Calu3 (cell line): ENCODE measurements around the gene TEAD1. TPM values are rescaled to one million over a fixed set of nuclear protein-coding genes. Genes with fewer than 3 reads are reported as not detected.
"Not testable (repeated sequence)": the region's sequence is repeated elsewhere in the genome, so short reads cannot be mapped to it uniquely, and the experiment has no call there.

Experiments used
- BruUV-seq: library from RNA; stranded (reverse); fragments of 400-500 nt; replicated peaks from 2 replicates; lab custom pipeline; 2021; lab: Mats Ljungman, UMichigan
- CTCF ChIA-PET: fragments of 300-600 bp; sonication (Branson Sonifier 250); formaldehyde crosslinking; loops from one replicate; lab custom pipeline; 2022; ENCODE audit warnings: antibody characterized with exemption; lab: Charles Lee
- DNase-seq: peaks from one replicate; pipeline ENCODE4 v3.0.0; 2022
- H3K27ac Mint-ChIP-seq: one replicate; pipeline ENCODE4 v1.8.0; 2022; ENCODE audit warnings: mixed read lengths; ENCODE audit not compliant: unreplicated experiment
- H3K27me3 Mint-ChIP-seq: one replicate; pipeline ENCODE4 v1.8.0; 2022; ENCODE audit warnings: mixed read lengths; ENCODE audit not compliant: unreplicated experiment
- H3K36me3 Mint-ChIP-seq: one replicate; pipeline ENCODE4 v1.8.0; 2022; ENCODE audit warnings: mild to moderate bottlenecking, moderate library complexity, mixed read lengths; ENCODE audit not compliant: insufficient read depth, unreplicated experiment
- H3K4me1 Mint-ChIP-seq: one replicate; pipeline ENCODE4 v1.8.0; 2022; ENCODE audit warnings: mild to moderate bottlenecking, low read depth, mixed read lengths; ENCODE audit not compliant: unreplicated experiment
- H3K4me3 Mint-ChIP-seq: one replicate; pipeline ENCODE4 v1.8.0; 2022; ENCODE audit warnings: mild to moderate bottlenecking, low read depth, moderate library complexity, mixed read lengths; ENCODE audit not compliant: unreplicated experiment
- H3K9me3 Mint-ChIP-seq: one replicate; pipeline ENCODE4 v1.8.0; 2022; ENCODE audit warnings: low read depth, mixed read lengths; ENCODE audit not compliant: unreplicated experiment
- CTCF ChIP-seq: fragments of 200-600 bp; IDR thresholded peaks from one replicate; pipeline ENCODE4 v1.8.0; 2022; ENCODE audit warnings: antibody characterized with exemption; ENCODE audit not compliant: unreplicated experiment
- intact Hi-C: fragments of 100-400 bp; cut with micrococcal nuclease; formaldehyde crosslinking; loops from one replicate; pipeline ENCODE4 v1.10.0; 2022; ENCODE audit not compliant: unreplicated experiment
- total RNA-seq: library from RNA; stranded (reverse); gene quantifications from 2 replicates; pipeline ENCODE4 v1.2.3, GENCODE V29; 2022

Gene TEAD1
- total RNA-seq, 1 experiment from 2014 or later, result 104 TPM

DNA sequence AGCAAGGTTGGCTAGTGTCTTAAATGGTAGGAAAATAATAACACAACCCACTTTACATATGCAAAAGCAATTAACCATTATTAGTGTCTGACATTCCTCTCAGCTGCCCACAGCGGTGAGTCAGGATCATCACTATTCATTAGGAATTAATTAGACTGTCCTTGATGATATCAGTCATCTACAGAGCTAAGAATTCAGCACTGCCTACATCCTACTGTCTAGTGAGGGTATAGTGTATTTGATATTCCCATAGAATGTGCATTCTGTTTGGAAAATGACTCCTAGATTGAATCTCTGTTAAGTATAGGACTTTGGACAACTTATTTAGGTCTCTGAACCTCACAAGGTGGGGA lies 82.2 kb downstream of the TEAD1 start:
- Mint-ChIP-seq H3K27me3 (no peaks in the 10 kb centered on the region), H3K4me3 (no peak overlapping the region), H3K36me3 (no peaks in the 10 kb centered on the region), H3K9me3 (no peaks in the 10 kb centered on the region), H3K4me1 (peaks cover 69% of the 10 kb centered on the region), H3K27ac (no peak overlapping the region)
- intact Hi-C loops, result no loop called here
- no TSS peak for BruUV-seq
- no peak for TF ChIP-seq CTCF
- no peak for DNase-seq
- CTCF ChIA-PET, result no interaction called here

DNA sequence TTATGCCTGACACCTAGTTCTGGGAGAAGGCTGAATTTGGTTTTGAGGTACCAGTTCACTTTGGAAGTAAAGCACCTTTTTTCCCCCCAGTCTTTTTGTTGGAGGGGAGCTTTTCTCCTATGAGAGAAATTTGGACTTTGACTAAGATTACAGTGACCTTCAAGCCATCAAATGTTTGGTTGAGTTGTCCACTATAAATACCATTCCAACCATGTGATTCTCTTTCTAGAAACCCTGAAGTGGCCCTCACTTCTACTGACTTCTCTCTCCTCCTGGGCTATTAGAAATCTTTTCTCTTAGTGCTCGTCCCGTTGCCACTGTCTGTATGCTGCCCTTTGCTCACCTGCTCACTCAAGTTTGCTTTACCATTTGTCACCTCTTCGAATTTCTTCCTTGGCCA lies 82.6 kb downstream of the TEAD1 start:
- Mint-ChIP-seq H3K36me3 (no peaks in the 10 kb centered on the region), H3K27me3 (no peaks in the 10 kb centered on the region), H3K27ac (no peak overlapping the region), H3K4me1 (peaks cover 69% of the 10 kb centered on the region), H3K9me3 (no peaks in the 10 kb centered on the region), H3K4me3 (no peak overlapping the region)
- BruUV-seq, result no TSS peak
- TF ChIP-seq CTCF, result no peak
- intact Hi-C loops, result no loop called here
- no peak for DNase-seq
- CTCF ChIA-PET, result no interaction called here

GRCh38 chr11:12757416-12757815 lies 83.2 kb downstream of the TEAD1 start:
- no TSS peak for BruUV-seq
- no peak for TF ChIP-seq CTCF
- H3K27me3 Mint-ChIP-seq, result no peaks in the 10 kb centered on the region
- H3K36me3 Mint-ChIP-seq, result no peaks in the 10 kb centered on the region
- peaks cover 73% of the 10 kb centered on the region for H3K4me1 Mint-ChIP-seq
- CTCF ChIA-PET, result no interaction called here
- no peak overlapping the region for H3K27ac Mint-ChIP-seq
- intact Hi-C loops, result no loop called here
- no peak for DNase-seq
- no peaks in the 10 kb centered on the region for H3K9me3 Mint-ChIP-seq
- H3K4me3 Mint-ChIP-seq, result no peak overlapping the region

DNA sequence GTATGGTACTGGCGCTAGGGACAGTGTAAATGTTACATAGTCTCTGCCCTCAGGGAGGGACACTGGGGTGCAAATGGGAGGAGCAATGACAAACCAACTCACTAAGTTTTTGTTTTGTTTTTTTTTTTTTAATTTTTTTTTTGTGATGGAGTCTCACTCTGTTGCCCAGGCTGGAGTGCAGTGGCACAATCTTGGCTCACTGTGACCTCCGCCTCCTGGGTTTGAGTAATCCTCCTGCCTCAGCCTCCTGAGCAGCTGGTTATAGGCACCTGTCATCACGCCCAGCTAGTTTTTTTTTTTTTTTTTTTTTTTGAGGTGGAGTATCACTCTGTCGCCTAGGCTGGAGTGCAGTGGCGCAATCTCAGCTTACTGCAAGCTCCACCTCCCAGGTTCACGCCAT lies 83.9 kb downstream of the TEAD1 start:
- CTCF ChIA-PET, result interaction anchor here (0.7 kb wide), 1 partner anchor 39 kb away, joined by 8 read pairs; no protein-coding TSS in a partner anchor
- H3K9me3 Mint-ChIP-seq, H3K27ac Mint-ChIP-seq, intact Hi-C loops, H3K36me3 Mint-ChIP-seq, DNase-seq, H3K27me3 Mint-ChIP-seq, BruUV-seq, H3K4me3 Mint-ChIP-seq: not testable (repeated sequence)
- peaks cover 72% of the 10 kb centered on the region for H3K4me1 Mint-ChIP-seq

DNA sequence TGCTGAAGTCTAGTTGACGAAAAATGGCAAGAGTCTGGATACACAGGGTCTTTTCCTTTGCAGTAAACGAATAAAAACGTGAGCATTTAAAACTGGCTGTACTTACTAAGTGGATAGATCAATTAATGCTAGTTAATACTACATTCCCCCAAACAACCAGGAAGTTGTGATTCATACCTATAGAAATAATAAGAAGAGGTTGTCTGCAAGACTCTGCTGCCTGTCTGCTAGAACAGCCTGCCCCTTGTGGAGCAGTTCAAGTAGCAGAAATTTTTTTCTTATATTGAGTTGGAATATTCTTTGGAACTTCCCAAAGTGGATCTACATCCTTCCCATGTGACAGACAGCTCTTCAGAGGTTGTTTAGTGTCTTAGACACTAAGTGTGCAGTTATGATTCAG lies 86.8 kb downstream of the TEAD1 start:
- Mint-ChIP-seq H3K4me3 (no peak overlapping the region), H3K27me3 (no peaks in the 10 kb centered on the region), H3K27ac (no peak overlapping the region), H3K4me1 (peaks cover 43% of the 10 kb centered on the region), H3K36me3 (no peaks in the 10 kb centered on the region), H3K9me3 (no peaks in the 10 kb centered on the region)
- BruUV-seq, result no TSS peak
- intact Hi-C loops, result loop anchor here (1.0 kb wide), 1 partner anchor 67 kb away; no protein-coding TSS in a partner anchor
- TF ChIP-seq CTCF, result no peak
- CTCF ChIA-PET, result no interaction called here
- DNase-seq, result peak; percentile 15
